Loucy (cell line): Measurements from ENCODE around the gene MORC4.

Experiments
- H2AFZ ChIP-seq: fragments of 200-600 bp; sonication (generic); 2 replicates; pipeline ENCODE4 v1.6.0; 2016; ENCODE audit warnings: antibody characterized with exemption, mild to moderate bottlenecking, low read length, moderate library complexity
- H3F3A ChIP-seq: fragments of 200-600 bp; 2 replicates; pipeline ENCODE4 v1.6.0; 2016; ENCODE audit warnings: antibody characterized with exemption, low read depth, mild to moderate bottlenecking
- H3K27me3 ChIP-seq: fragments of 200-600 bp; sonication (generic); 2 replicates; pipeline ENCODE4 v1.6.1; 2014; ENCODE audit warnings: low read length, mild to moderate bottlenecking; ENCODE audit not compliant: insufficient read depth, poor library complexity, severe bottlenecking
- H3K36me3 ChIP-seq: fragments of 200-600 bp; sonication (generic); 2 replicates; pipeline ENCODE4 v1.6.1; 2016; ENCODE audit warnings: low read length; ENCODE audit not compliant: insufficient read depth
- H3K4me1 ChIP-seq: fragments of 200-600 bp; sonication (generic); 2 replicates; pipeline ENCODE4 v1.5.1; 2014; ENCODE audit warnings: low read length, mild to moderate bottlenecking; ENCODE audit not compliant: insufficient read depth, poor library complexity, severe bottlenecking
- H3K4me2 ChIP-seq: fragments of 200-600 bp; sonication (generic); 2 replicates; pipeline ENCODE4 v1.6.0; 2014; ENCODE audit warnings: antibody characterized with exemption, low read length, low read depth, mild to moderate bottlenecking; ENCODE audit not compliant: poor library complexity, severe bottlenecking
- H3K4me3 ChIP-seq: fragments of 200-600 bp; sonication (generic); 2 replicates; pipeline ENCODE4 v1.5.1; 2014; ENCODE audit warnings: low read length, mild to moderate bottlenecking, mixed read lengths; ENCODE audit not compliant: poor library complexity, severe bottlenecking
- H3K79me2 ChIP-seq: fragments of 200-600 bp; sonication (generic); 2 replicates; pipeline ENCODE4 v1.6.1; 2014; ENCODE audit warnings: low read length; ENCODE audit not compliant: insufficient read depth
- H3K9ac ChIP-seq: fragments of 200-600 bp; sonication (generic); 2 replicates; pipeline ENCODE4 v1.6.0; 2014; ENCODE audit warnings: mild to moderate bottlenecking, low read depth, low read length, moderate library complexity; ENCODE audit not compliant: poor library complexity, severe bottlenecking
- H3K9me2 ChIP-seq: fragments of 200-600 bp; sonication (generic); replicated peaks from 2 replicates; pipeline ENCODE4 v1.6.1; 2016; ENCODE audit warnings: low read depth, low read length, mixed read lengths
- H3K9me3 ChIP-seq: fragments of 200-600 bp; sonication (generic); 2 replicates; pipeline ENCODE4 v1.6.1; 2014; ENCODE audit warnings: mild to moderate bottlenecking, antibody characterized with exemption, low read length, low read depth; ENCODE audit not compliant: insufficient read depth
- H4K20me1 ChIP-seq: fragments of 200-600 bp; sonication (generic); 2 replicates; pipeline ENCODE4 v1.6.0; 2014; ENCODE audit warnings: antibody characterized with exemption, low read length, mild to moderate bottlenecking; ENCODE audit not compliant: insufficient read depth, poor library complexity, severe bottlenecking
- EZH2phosphoT487 ChIP-seq: fragments of 200-600 bp; IDR thresholded peaks from 2 replicates; pipeline ENCODE4 v1.6.1; 2018; ENCODE audit warnings: antibody characterized with exemption, mild to moderate bottlenecking, moderate library complexity, borderline replicate concordance
- TF ChIP-seq, protein P1 (sequence below): fragments of 200-600 bp; sonication (generic); conservative IDR thresholded peaks from 2 replicates; pipeline ENCODE4 v1.5.1; 2014; ENCODE audit warnings: mild to moderate bottlenecking, antibody characterized with exemption, low read length

The MORC4 gene

DNA sequence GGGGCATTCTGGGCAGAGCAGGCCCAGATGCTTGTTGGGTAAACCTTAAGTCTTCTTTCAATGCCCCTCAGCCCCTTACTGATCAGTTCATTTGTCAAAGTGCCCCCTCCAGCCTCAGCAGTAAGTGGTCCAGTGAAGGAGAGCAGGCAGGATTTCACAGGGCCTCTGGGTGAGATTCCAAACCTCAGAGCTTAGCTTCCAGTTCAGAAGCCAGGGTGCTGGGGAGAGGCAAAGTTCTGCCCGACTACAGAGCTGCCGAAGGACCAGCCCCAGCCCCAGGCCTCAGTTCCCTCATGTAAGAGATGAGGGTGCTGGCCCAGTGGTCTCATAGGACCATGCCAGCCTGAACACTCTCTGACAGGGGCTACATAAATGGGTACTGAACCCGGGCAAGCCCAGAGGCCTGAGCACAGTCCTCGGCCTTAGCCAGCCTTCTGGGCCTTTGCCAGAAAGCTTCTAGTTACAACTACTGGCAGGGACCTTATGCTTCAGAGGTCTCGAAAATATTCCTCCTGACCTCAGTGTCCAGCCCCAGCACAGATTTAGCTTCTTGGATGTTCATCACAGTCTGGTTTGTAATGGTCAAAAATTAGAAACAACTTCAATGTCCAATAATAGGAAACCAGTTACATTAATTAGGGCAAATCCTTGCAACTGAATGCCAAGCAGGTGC is 96.0 kb downstream of the MORC4 start:
- no peak for TF ChIP-seq EZH2phosphoT487
- TF ChIP-seq, protein P1, sequence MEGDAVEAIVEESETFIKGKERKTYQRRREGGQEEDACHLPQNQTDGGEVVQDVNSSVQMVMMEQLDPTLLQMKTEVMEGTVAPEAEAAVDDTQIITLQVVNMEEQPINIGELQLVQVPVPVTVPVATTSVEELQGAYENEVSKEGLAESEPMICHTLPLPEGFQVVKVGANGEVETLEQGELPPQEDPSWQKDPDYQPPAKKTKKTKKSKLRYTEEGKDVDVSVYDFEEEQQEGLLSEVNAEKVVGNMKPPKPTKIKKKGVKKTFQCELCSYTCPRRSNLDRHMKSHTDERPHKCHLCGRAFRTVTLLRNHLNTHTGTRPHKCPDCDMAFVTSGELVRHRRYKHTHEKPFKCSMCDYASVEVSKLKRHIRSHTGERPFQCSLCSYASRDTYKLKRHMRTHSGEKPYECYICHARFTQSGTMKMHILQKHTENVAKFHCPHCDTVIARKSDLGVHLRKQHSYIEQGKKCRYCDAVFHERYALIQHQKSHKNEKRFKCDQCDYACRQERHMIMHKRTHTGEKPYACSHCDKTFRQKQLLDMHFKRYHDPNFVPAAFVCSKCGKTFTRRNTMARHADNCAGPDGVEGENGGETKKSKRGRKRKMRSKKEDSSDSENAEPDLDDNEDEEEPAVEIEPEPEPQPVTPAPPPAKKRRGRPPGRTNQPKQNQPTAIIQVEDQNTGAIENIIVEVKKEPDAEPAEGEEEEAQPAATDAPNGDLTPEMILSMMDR, result no peak
- Histone ChIP-seq H3K9me3 (no peaks in the 10 kb centered on the region), H3K36me3 (no peaks in the 10 kb centered on the region), H4K20me1 (no peaks in the 10 kb centered on the region), H3K27me3 (no peaks in the 10 kb centered on the region), H3K9me2 (no peaks in the 10 kb centered on the region), H3F3A (no peaks in the 10 kb centered on the region), H3K4me3 (no peak overlapping the region), H3K79me2 (no peaks in the 10 kb centered on the region), H3K4me2 (no peak overlapping the region), H2AFZ (no peak overlapping the region), H3K9ac (no peak overlapping the region), H3K4me1 (peaks cover 9% of the 10 kb centered on the region)

DNA sequence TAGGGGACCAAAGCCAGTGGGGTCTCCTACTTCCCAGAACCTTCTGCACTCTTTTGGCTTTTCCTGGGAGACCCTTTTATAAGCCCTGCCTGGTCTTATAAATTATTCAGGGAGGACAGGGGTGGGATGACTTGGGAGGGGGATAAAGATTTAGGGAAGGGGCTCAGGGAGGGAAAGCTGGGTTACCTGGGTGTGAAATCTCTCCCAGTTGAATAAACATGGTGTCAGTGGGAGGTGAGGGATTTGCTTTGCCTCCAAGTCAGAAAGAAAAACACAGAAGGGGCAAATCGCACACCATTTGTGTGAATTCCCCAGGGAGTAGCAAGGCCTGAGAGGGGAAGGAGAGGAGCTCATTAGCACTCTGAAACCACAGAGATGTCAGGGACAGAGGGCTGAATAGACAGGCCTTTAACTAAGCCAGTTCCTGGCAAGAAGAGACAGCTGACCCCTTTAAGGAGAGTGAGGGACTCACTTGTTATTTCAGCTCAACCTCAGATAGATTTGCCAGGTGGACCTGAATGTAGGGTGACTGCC is 96.7 kb downstream of the MORC4 start, which contains the start of gene RIPPLY1:
Gene RIPPLY1 (minus strand): TSS at position 51 of the 534 bp plus-strand sequence. CDS start 54 bp downstream, outside the sequence.
- Histone ChIP-seq H2AFZ (no peak within 1 kb of the TSS), H3K9ac (no peak within 1 kb of the TSS), H3K27me3 (no peaks in the 10 kb centered on the region), H4K20me1 (no peaks in the 10 kb centered on the region), H3K9me2 (no peaks in the 10 kb centered on the region), H3K4me1 (peaks cover 9% of the 10 kb centered on the region), H3K36me3 (no peaks in the 10 kb centered on the region), H3K4me3 (no peak within 1 kb of the TSS), H3K4me2 (no peak within 1 kb of the TSS), H3F3A (no peaks in the 10 kb centered on the region), H3K9me3 (no peaks in the 10 kb centered on the region), H3K79me2 (no peaks in the 10 kb centered on the region)
- TF ChIP-seq EZH2phosphoT487, result no peak
- TF ChIP-seq, protein P1, result no peak

DNA sequence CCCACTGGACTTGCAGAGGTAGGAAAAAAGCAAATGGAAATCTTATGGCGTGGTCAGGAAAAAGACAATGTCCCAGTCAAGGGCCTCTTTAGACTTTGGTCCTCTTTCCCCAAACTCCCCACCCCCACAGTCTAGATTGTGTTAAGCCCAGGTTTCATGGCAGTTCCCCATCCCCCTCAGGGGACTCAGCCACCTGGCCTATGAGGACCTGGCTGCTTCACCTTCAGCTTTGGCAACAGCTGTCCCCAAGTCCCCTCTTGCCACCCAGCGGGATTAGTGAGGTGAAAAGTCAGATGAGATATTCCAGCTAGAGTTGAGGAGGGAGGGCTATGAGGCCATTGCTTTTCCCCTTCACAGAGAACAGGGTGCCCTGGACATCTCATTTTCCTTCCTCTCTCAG is 97.3 kb downstream of the MORC4 start:
- Histone ChIP-seq H3K27me3 (no peaks in the 10 kb centered on the region), H2AFZ (no peak overlapping the region), H3K9me2 (no peaks in the 10 kb centered on the region), H3K36me3 (no peaks in the 10 kb centered on the region), H3K9me3 (no peaks in the 10 kb centered on the region), H4K20me1 (no peaks in the 10 kb centered on the region), H3K4me2 (no peak overlapping the region), H3K4me1 (peaks cover 9% of the 10 kb centered on the region), H3F3A (no peaks in the 10 kb centered on the region), H3K9ac (no peak overlapping the region), H3K4me3 (no peak overlapping the region), H3K79me2 (no peaks in the 10 kb centered on the region)
- TF ChIP-seq, protein P1, result no peak
- no peak for TF ChIP-seq EZH2phosphoT487
